Peyer's patch (tissue), 4 donors: Measurements from ENCODE around the gene TMBIM6. TPM values are rescaled to one million over a fixed set of nuclear protein-coding genes. Genes with fewer than 3 reads are reported as not detected.

Source experiments
- DNase-seq, 3 donors: peaks; one replicate each; pipeline ENCODE4 v3.0.0-alpha.2; 2017 to 2019
- H3K27ac ChIP-seq, 4 donors: fragments of 200-600 bp; sonication (generic); one replicate each; pipeline ENCODE4 v1.5.1; 2016 to 2019
- H3K27me3 ChIP-seq, 2 donors: fragments of 200-600 bp; sonication (generic); one replicate each; pipeline ENCODE4 v1.5.1; 2019
- H3K36me3 ChIP-seq, 3 donors: fragments of 200-600 bp; sonication (generic); one replicate each; pipeline ENCODE4 v1.5.1; 2016 to 2019
- H3K4me1 ChIP-seq, 4 donors: fragments of 200-600 bp; sonication (generic); one replicate each; pipeline ENCODE4 v1.5.1; 2016 to 2019
- H3K4me3 ChIP-seq, 4 donors: fragments of 200-600 bp; sonication (generic); 1 replicate in 3 of 4; 2 replicates in 1 of 4; pipeline ENCODE4 v1.5.1; 2016 to 2019; ENCODE audit warnings: mild to moderate bottlenecking in 1 of 4
- H3K9me3 ChIP-seq, 4 donors: fragments of 200-600 bp; sonication (generic); one replicate each; pipeline ENCODE4 v1.5.1; 2016 to 2019; ENCODE audit warnings: mild to moderate bottlenecking in 1 of 4
- CTCF ChIP-seq, 6 experiments: fragments of 450-650 bp in 4 of 6; fragments of 200-600 bp in 2 of 6; sonication (generic) in 1 of 6; IDR thresholded peaks; one replicate each; pipeline ENCODE4 v1.5.1; 2017 to 2019; ENCODE audit warnings: antibody characterized with exemption in 6 of 6, mild to moderate bottlenecking in 3 of 6, moderate library complexity in 1 of 6
- POLR2A ChIP-seq, 2 donors: fragments of 450-650 bp; IDR thresholded peaks; one replicate each; pipeline ENCODE4 v1.5.1; 2017; ENCODE audit warnings: antibody characterized with exemption in 2 of 2, mild to moderate bottlenecking in 2 of 2, moderate library complexity in 2 of 2
- total RNA-seq, 4 donors: library from RNA; depleted of rRNA; stranded (reverse); fragments of >200 nt; gene quantifications; one replicate each; pipeline ENCODE4 v1.1.0, GENCODE V29; 2016

Gene TMBIM6
- total RNA-seq, 4 donors from 2014 or later = 104 to 1,479 (median 689) TPM

GRCh38 chr12:49750996-49751393, 9.6 kb downstream of the TMBIM6 start:
- Histone ChIP-seq H3K27ac (no peak overlapping the region), H3K9me3 (no peaks in the 10 kb centered on the region), H3K4me1 (peaks cover 0 to 70% (median 21%) of the 10 kb centered on the region in 4 donors), H3K4me3 (no peak overlapping the region), H3K27me3 (no peaks in the 10 kb centered on the region), H3K36me3 (peaks cover 0 to 36% (median 0%) of the 10 kb centered on the region in 3 donors)
- TF ChIP-seq CTCF (IDR thresholded peaks at IDR 0.05) (no peak), POLR2A (IDR thresholded peaks at IDR 0.05) (no peak)
- DNase-seq = no peak

GRCh38 chr12:49761677-49762467, 20.5 kb downstream of the TMBIM6 start:
- TF ChIP-seq POLR2A (IDR thresholded peaks at IDR 0.05) = no peak
- H3K36me3 ChIP-seq = peaks cover 0 to 80% (median 2%) of the 10 kb centered on the region in 3 donors
- H3K4me1 ChIP-seq = peaks cover 0 to 4% (median 0%) of the 10 kb centered on the region in 4 donors

GRCh38 chr12:49762468-49762847, 21.1 kb downstream of the TMBIM6 start:
- Histone ChIP-seq H3K27me3 (no peaks in the 10 kb centered on the region), H3K36me3 (peaks cover 0 to 74% (median 2%) of the 10 kb centered on the region in 3 donors), H3K27ac (no peak overlapping the region), H3K4me1 (peaks cover 0 to 4% (median 0%) of the 10 kb centered on the region in 4 donors), H3K4me3 (no peak overlapping the region), H3K9me3 (no peaks in the 10 kb centered on the region)
- no peak for DNase-seq
- TF ChIP-seq CTCF (IDR thresholded peaks at IDR 0.05) = no peak
- no peak for TF ChIP-seq POLR2A (IDR thresholded peaks at IDR 0.05)

More at GRCh38 chr12:49761677-49762467, 20.5 kb downstream of the TMBIM6 start:
- H3K27ac ChIP-seq = no peak overlapping the region
- no peak for DNase-seq
- H3K27me3 ChIP-seq = no peaks in the 10 kb centered on the region
- no peak overlapping the region for H3K4me3 ChIP-seq
- no peaks in the 10 kb centered on the region for H3K9me3 ChIP-seq

GRCh38 chr12:49763006-49763591, 21.7 kb downstream of the TMBIM6 start:
- TF ChIP-seq CTCF (IDR thresholded peaks at IDR 0.05) (peak; percentile 32 to 69 (median 53)), POLR2A (IDR thresholded peaks at IDR 0.05) (no peak)
- peaks cover 0 to 68% (median 2%) of the 10 kb centered on the region in 3 donors for H3K36me3 ChIP-seq

GRCh38 chr12:49764126-49764525, 22.8 kb downstream of the TMBIM6 start:
- H3K36me3 ChIP-seq = peaks cover 0 to 58% (median 2%) of the 10 kb centered on the region in 3 donors
- H3K27me3 ChIP-seq = no peaks in the 10 kb centered on the region
- H3K9me3 ChIP-seq = no peaks in the 10 kb centered on the region
- peak overlapping the region in 1 of 4 donors; percentile 22 for H3K27ac ChIP-seq
- TF ChIP-seq CTCF (IDR thresholded peaks at IDR 0.05) (no peak), POLR2A (IDR thresholded peaks at IDR 0.05) (no peak)
- H3K4me1 ChIP-seq = peaks cover 0 to 4% (median 0%) of the 10 kb centered on the region in 4 donors
- no peak overlapping the region for H3K4me3 ChIP-seq
- no peak for DNase-seq

More at GRCh38 chr12:49763006-49763591, 21.7 kb downstream of the TMBIM6 start:
- H3K27ac ChIP-seq = peak overlapping the region in 1 of 4 donors; percentile 22
- H3K4me1 ChIP-seq = peaks cover 0 to 4% (median 0%) of the 10 kb centered on the region in 4 donors
- H3K4me3 ChIP-seq = no peak overlapping the region
- H3K9me3 ChIP-seq = no peaks in the 10 kb centered on the region
- no peaks in the 10 kb centered on the region for H3K27me3 ChIP-seq
- DNase-seq = peak; percentile 77 to 92 (median 86)

- TF ChIP-seq CTCF (IDR thresholded peaks at IDR 0.05) (no peak), POLR2A (IDR thresholded peaks at IDR 0.05) (no peak)
- Histone ChIP-seq H3K9me3 (no peaks in the 10 kb centered on the region), H3K4me1 (peaks cover 0 to 4% (median 0%) of the 10 kb centered on the region in 4 donors), H3K27ac (no peak overlapping the region), H3K27me3 (no peaks in the 10 kb centered on the region), H3K36me3 (peaks cover 0 to 38% (median 2%) of the 10 kb centered on the region in 3 donors), H3K4me3 (no peak overlapping the region)
- DNase-seq = no peak
Measured at GRCh38 chr12:49766115-49766455, 24.7 kb downstream of the TMBIM6 start.
